ENCODE data around the gene AK1. TPM values are rescaled to one million over a fixed set of nuclear protein-coding genes. Genes with fewer than 3 reads are reported as not detected.

The AK1 gene
- total RNA-seq, 1 experiment from 2014 or later: 35.8 TPM

DNA sequence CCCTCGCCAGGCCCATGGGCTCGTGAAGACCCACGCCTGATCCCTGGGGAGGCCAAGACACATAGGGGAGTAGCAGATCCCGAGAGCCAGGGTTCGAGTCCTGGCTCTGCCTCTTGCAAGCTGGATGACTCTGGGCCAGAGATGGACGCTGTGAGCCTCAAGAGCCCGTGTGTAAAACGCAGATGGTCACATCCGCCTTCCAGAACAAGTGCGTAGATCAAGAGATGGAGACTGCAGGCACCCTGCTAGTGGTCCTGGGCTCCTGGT, 31.1 kb upstream of the AK1 start:
- Histone ChIP-seq H3K36me3 (ENCODE audit: insufficient read depth, low read length, poor library complexity, severe bottlenecking) (no peaks in the 10 kb centered on the region), H3K4me3 (ENCODE audit: low read depth, low read length, poor library complexity, severe bottlenecking) (no peak overlapping the region), H3K27ac (ENCODE audit: low read depth, low read length, poor library complexity, severe bottlenecking) (no peak overlapping the region), H3K9me3 (ENCODE audit: low read depth, low read length, poor library complexity, severe bottlenecking) (no peaks in the 10 kb centered on the region), H3K4me1 (ENCODE audit: insufficient read depth, low read length, poor library complexity, severe bottlenecking) (no peaks in the 10 kb centered on the region), H3K27me3 (replicated peaks; ENCODE audit: insufficient read depth, low read depth, low read length, poor library complexity) (no peaks in the 10 kb centered on the region)
- CTCF ChIA-PET: no interaction called here
- TF ChIP-seq, protein P1, sequence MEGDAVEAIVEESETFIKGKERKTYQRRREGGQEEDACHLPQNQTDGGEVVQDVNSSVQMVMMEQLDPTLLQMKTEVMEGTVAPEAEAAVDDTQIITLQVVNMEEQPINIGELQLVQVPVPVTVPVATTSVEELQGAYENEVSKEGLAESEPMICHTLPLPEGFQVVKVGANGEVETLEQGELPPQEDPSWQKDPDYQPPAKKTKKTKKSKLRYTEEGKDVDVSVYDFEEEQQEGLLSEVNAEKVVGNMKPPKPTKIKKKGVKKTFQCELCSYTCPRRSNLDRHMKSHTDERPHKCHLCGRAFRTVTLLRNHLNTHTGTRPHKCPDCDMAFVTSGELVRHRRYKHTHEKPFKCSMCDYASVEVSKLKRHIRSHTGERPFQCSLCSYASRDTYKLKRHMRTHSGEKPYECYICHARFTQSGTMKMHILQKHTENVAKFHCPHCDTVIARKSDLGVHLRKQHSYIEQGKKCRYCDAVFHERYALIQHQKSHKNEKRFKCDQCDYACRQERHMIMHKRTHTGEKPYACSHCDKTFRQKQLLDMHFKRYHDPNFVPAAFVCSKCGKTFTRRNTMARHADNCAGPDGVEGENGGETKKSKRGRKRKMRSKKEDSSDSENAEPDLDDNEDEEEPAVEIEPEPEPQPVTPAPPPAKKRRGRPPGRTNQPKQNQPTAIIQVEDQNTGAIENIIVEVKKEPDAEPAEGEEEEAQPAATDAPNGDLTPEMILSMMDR (conservative IDR thresholded peaks at IDR 0.05; ENCODE audit: low read depth, low read length): no peak
- no peak for TF ChIP-seq EZH2 (IDR thresholded peaks at IDR 0.05; ENCODE audit: borderline replicate concordance, low read depth, low read length, poor library complexity, severe bottlenecking)
- POLR2A ChIA-PET (ENCODE audit: low non-redundant PET): no interaction called here
- no TSS peak for BruUV-seq (replicated peaks)
- DNase-seq (ENCODE audit: low spot score): no peak
- intact Hi-C loops (cut with micrococcal nuclease; ENCODE audit: unreplicated experiment): no loop called here

GRCh38 chr9:127907867-127908659, 30.6 kb upstream of the AK1 start:
- TF ChIP-seq, protein P1 (conservative IDR thresholded peaks at IDR 0.05; ENCODE audit: low read depth, low read length): no peak
- TF ChIP-seq EZH2 (IDR thresholded peaks at IDR 0.05; ENCODE audit: borderline replicate concordance, low read depth, low read length, poor library complexity, severe bottlenecking): no peak
- no peak for DNase-seq (ENCODE audit: low spot score)
- Histone ChIP-seq H3K4me3 (ENCODE audit: low read depth, low read length, poor library complexity, severe bottlenecking) (no peak overlapping the region), H3K27me3 (replicated peaks; ENCODE audit: insufficient read depth, low read depth, low read length, poor library complexity) (no peaks in the 10 kb centered on the region), H3K9me3 (ENCODE audit: low read depth, low read length, poor library complexity, severe bottlenecking) (no peaks in the 10 kb centered on the region), H3K36me3 (ENCODE audit: insufficient read depth, low read length, poor library complexity, severe bottlenecking) (no peaks in the 10 kb centered on the region), H3K27ac (ENCODE audit: low read depth, low read length, poor library complexity, severe bottlenecking) (no peak overlapping the region), H3K4me1 (ENCODE audit: insufficient read depth, low read length, poor library complexity, severe bottlenecking) (no peaks in the 10 kb centered on the region)
- POLR2A ChIA-PET (ENCODE audit: low non-redundant PET): no interaction called here
- no TSS peak for BruUV-seq (replicated peaks)
- CTCF ChIA-PET: no interaction called here
- intact Hi-C loops (cut with micrococcal nuclease; ENCODE audit: unreplicated experiment): no loop called here

GRCh38 chr9:127905788-127906191, 28.3 kb upstream of the AK1 start:
- Histone ChIP-seq H3K27ac (ENCODE audit: low read depth, low read length, poor library complexity, severe bottlenecking) (no peak overlapping the region), H3K4me1 (ENCODE audit: insufficient read depth, low read length, poor library complexity, severe bottlenecking) (no peaks in the 10 kb centered on the region), H3K36me3 (ENCODE audit: insufficient read depth, low read length, poor library complexity, severe bottlenecking) (no peaks in the 10 kb centered on the region), H3K27me3 (replicated peaks; ENCODE audit: insufficient read depth, low read depth, low read length, poor library complexity) (no peaks in the 10 kb centered on the region), H3K4me3 (ENCODE audit: low read depth, low read length, poor library complexity, severe bottlenecking) (no peak overlapping the region), H3K9me3 (ENCODE audit: low read depth, low read length, poor library complexity, severe bottlenecking) (no peaks in the 10 kb centered on the region)
- CTCF ChIA-PET: no interaction called here
- TF ChIP-seq, protein P1 (conservative IDR thresholded peaks at IDR 0.05; ENCODE audit: low read depth, low read length): no peak
- TF ChIP-seq EZH2 (IDR thresholded peaks at IDR 0.05; ENCODE audit: borderline replicate concordance, low read depth, low read length, poor library complexity, severe bottlenecking): no peak
- BruUV-seq (replicated peaks): no TSS peak
- intact Hi-C loops (cut with micrococcal nuclease; ENCODE audit: unreplicated experiment): no loop called here
- POLR2A ChIA-PET (ENCODE audit: low non-redundant PET): no interaction called here
- no peak for DNase-seq (ENCODE audit: low spot score)
